A172 (cell line): ENCODE measurements around the gene ARL2. TPM values are rescaled to one million over a fixed set of nuclear protein-coding genes. Genes with fewer than 3 reads are reported as not detected.

Experiments used
- total RNA-seq: library from RNA; depleted of rRNA; stranded (reverse); fragments of >200 nt; shearing (Covaris generic); gene quantifications from 2 replicates; pipeline ENCODE4 v1.2.3, GENCODE V29; 2014; rRNA removed

ARL2 gene
- total RNA-seq, 1 experiment from 2014 or later = 196 TPM

Other genes starting within 250 kb of the ARL2 start
- gene SF1, start 235.6 kb upstream of the ARL2 start, total RNA-seq = 61.8 and 149 TPM in 2 replicates
- 30.8 and 40.5 TPM in 2 replicates for gene MAP4K2, start 210.9 kb upstream of the ARL2 start, total RNA-seq
- 14.3 and 15.0 TPM in 2 replicates for gene MEN1, start 203.6 kb upstream of the ARL2 start, total RNA-seq
- 3.7 and 4.1 TPM in 2 replicates for gene CDC42BPG, start 169.5 kb upstream of the ARL2 start, total RNA-seq
- 81.4 and 117 TPM in 2 replicates for gene EHD1, start 135.5 kb upstream of the ARL2 start, total RNA-seq
- 10.7 and 15.1 TPM in 2 replicates for gene ATG2A, start 97.0 kb upstream of the ARL2 start, total RNA-seq
- 18.4 and 19.6 TPM in 2 replicates for gene PPP2R5B, start 89.5 kb upstream of the ARL2 start, total RNA-seq
- not detected in 2 replicates for gene GPHA2, start 78.3 kb upstream of the ARL2 start, total RNA-seq
- not detected in 2 replicates for gene MAJIN, start 42.1 kb upstream of the ARL2 start, total RNA-seq
- gene BATF2, start 17.2 kb upstream of the ARL2 start, total RNA-seq = 0.50 and 0.59 TPM in 2 replicates
- gene SNX15, start 13.3 kb downstream of the ARL2 start, total RNA-seq = 13.4 and 31.2 TPM in 2 replicates
- gene SAC3D1, start 27.1 kb downstream of the ARL2 start, total RNA-seq = 44.0 and 52.3 TPM in 2 replicates
- gene NAALADL1, start 44.4 kb downstream of the ARL2 start, total RNA-seq = not detected in 2 replicates
- gene CDCA5, start 69.9 kb downstream of the ARL2 start, total RNA-seq = 40.0 and 49.5 TPM in 2 replicates
- 41.4 and 65.5 TPM in 2 replicates for gene ZFPL1, start 70.1 kb downstream of the ARL2 start, total RNA-seq
- 51.1 and 208 TPM in 2 replicates for gene VPS51, start 82.1 kb downstream of the ARL2 start, total RNA-seq
- 1.9 and 8.5 TPM in 2 replicates for gene TM7SF2, start 97.7 kb downstream of the ARL2 start, total RNA-seq
- gene ZNHIT2, start 103.5 kb downstream of the ARL2 start, total RNA-seq = 10.4 and 22.3 TPM in 2 replicates
- 286 and 528 TPM in 2 replicates for gene FAU, start 108.0 kb downstream of the ARL2 start, total RNA-seq
- 52.8 and 82.4 TPM in 2 replicates for gene MRPL49, start 108.2 kb downstream of the ARL2 start, total RNA-seq
- gene SYVN1, start 120.4 kb downstream of the ARL2 start, total RNA-seq = 17.0 and 30.6 TPM in 2 replicates
- not detected in 2 replicates for gene SPDYC, start 156.1 kb downstream of the ARL2 start, total RNA-seq
- gene CAPN1, start 167.8 kb downstream of the ARL2 start, total RNA-seq = 156 and 170 TPM in 2 replicates
- 14.2 and 18.1 TPM in 2 replicates for gene POLA2, start 247.8 kb downstream of the ARL2 start, total RNA-seq